NCI-H1436 (cell line): Measurements from ENCODE around the gene SGMS1.
"Not testable (repeated sequence)": the region's sequence is repeated elsewhere in the genome, so short reads cannot be mapped to it uniquely, and the experiment has no call there.

Experiments
- DNase-seq: peaks from one replicate; lab custom pipeline; 2025; lab: John Stamatoyannopoulos, UW

SGMS1 gene

DNA sequence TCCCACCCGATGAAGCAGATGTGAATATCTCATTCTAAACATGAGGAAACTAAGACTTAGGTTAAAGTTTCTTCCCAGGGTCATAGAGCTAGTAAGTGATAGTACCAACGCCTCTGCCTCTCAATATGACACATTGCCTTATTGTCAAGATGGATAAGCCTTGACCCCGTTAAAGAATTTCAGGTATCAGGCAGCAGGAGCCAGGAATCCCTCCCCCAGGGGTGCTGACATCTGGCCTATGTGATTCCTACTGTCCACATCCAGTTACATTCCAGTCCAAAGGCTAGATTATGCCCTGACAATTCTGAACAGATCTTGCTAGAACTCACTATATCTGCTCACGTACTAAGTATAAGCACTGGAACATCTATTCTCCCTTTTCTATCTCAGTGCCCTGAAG is 314.4 kb downstream of the SGMS1 start:
- DNase-seq, result no peak

DNA sequence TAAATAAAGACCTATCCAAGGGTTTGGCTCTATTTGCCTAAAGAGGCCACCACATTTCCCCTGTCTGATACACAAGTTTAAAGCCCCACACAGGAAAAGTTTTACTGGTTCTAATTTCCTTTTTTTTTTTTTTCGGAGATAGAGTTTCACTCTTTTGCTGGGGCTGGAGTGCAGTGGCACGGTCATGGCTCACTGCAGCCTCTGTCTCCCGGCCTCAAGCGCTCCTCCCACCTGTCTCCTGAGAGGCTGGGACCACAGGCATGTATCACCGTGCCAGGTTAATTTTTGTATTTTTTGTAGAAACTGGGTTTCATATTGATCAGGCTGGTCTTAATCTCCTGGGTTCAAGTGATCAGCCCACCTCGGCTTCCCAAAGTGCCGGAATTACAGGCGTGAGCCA is 319.1 kb downstream of the SGMS1 start:
- no peak for DNase-seq

DNA sequence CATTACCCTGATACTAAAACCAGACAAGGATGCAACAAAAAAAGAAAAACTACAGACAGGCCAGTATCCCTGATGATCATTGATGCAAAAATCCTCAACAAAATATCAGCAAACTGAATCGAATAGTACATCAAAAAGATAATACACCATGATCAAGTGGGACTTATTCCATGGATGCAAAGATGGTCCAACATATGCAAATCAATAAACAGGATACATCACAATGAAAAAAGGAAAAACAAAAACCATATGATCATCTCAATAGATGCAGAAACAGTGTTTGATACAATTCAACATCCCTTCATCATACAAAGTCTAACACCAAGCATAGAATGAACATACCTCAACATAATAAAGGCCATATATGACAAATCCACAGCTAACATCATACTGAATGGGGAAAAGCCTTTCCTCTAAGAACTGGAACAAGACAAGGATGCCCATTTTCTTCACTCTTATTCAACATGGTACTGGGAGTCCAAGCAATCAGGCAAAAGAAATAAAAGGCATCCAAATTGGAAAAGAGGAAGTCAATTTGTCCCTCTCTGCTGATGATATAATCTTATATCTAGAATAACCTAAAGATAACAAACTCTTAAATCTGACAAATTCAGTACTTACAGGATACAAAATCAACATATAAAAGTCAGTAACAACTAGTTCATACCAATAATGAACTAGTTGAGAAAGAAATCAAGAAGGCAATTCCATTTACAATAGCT is 323.6 kb downstream of the SGMS1 start:
- DNase-seq, result no peak

DNA sequence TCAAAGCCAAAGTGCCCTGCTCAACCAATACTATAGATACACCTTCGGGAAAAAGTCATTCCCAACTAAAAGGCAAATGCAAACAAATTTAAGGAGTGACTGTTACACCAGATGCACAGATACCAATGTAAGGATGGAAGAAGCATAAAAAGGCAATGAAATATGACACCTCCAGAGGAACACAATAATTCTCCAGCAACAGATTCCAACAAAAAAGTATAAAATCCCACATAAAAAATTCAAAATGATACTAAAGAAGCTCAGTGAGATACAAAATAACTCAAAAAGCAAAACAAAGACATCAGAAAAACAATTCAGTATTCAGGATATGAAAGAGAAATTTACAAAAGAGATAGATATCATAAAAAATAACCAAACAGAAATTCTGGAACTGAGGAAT is 328.4 kb downstream of the SGMS1 start:
- no peak for DNase-seq

DNA sequence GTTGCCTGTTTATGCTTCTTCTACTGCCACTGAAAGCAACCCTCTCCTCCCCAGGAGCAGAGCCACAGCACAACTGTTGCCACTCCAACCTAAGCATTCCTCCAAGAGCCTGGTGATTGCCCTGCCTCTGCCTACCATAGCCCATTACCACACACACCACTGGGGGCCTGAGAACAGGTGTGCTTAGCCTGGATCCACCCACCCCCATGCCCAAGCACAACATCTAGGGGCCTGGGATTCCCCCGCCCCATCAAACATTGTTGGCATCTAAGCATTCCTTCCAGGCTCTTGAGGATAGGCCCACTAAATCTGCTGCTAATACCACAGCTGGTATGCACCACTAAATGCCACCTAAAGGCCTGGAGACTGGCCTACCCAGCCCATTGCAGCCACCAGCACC is 329.2 kb downstream of the SGMS1 start:
- no peak for DNase-seq

DNA sequence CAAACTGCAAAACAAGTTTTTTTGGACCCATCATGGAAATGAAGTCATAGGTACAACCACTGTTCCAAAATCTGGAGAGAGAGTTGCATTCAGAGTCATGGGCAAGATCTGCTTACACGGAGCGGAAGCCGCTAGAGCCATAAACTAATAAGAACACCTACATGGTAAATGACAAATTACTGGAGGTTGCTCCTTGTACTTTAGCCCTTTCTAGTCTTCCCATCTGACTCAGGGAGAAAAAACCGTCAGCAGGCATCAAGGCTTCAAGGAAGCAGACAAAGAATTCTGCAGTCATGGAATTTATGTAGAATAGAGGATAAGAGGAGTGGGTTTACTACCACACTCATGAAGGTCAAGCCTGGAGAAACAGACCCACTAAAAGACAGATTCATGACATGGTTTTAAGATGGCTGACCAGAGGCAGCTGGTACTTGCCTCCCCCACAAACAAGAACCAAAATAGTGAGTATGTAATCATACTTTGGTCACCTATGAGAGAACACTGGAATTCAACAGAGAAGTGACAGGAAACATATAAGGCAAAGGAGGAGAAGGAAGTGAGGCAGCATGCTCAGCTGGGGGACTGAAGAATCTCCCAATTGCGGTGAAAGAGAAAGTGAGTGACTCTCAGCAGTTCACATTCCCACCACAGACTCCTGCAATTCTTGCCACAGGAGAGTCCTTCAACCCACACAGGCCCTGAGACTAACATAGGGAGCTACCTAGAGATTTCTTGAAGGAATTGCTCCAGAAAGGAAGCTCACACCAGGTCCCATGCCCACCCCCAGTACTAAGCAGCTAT is 330.0 kb downstream of the SGMS1 start:
- no peak for DNase-seq

DNA sequence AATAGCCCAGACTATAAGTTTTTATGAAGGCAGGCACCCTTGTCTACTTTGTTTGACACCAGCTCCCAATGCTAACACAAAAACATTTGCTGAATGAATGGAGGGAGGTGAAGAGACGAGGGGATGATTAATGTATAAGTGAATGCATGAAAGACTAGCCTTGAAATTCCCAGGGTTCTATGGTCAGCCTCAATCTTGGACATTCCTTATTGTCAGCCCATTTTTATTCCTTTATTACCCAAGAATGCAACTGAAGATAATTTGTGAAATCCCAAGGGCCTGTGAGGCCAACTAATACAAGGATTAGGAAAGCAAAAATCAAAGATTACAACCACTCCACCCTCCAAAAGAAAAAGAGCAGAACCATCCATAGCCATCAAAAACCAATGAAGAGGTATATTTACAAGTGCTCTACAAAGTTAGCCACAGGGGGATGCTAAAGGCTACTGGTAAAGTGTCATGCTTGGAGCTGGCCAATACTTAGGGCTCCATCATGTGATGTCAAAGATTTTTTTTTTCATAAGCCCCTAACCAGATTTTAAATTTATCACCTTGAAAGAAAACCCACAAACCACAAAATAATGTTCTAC is 332.4 kb downstream of the SGMS1 start:
- no peak for DNase-seq

DNA sequence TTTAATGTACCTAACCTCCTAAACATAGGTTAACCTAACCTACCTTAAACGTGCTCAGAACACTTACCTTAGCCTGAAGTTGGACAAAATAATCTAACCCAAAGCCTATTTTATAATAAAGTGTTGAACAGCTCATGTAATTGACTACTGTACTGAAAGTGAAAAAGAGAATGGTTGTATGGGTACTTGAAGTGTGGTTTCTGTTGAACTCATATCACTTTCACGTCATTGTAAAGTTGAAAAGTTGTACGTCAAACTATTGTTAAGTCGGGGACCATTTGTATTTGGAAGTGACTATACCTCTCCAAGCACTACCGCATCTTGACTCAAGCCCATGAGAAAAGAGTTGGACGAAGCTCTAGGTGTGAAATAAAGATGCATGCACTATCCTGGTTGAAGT is 334.6 kb downstream of the SGMS1 start:
- DNase-seq, result no peak

DNA sequence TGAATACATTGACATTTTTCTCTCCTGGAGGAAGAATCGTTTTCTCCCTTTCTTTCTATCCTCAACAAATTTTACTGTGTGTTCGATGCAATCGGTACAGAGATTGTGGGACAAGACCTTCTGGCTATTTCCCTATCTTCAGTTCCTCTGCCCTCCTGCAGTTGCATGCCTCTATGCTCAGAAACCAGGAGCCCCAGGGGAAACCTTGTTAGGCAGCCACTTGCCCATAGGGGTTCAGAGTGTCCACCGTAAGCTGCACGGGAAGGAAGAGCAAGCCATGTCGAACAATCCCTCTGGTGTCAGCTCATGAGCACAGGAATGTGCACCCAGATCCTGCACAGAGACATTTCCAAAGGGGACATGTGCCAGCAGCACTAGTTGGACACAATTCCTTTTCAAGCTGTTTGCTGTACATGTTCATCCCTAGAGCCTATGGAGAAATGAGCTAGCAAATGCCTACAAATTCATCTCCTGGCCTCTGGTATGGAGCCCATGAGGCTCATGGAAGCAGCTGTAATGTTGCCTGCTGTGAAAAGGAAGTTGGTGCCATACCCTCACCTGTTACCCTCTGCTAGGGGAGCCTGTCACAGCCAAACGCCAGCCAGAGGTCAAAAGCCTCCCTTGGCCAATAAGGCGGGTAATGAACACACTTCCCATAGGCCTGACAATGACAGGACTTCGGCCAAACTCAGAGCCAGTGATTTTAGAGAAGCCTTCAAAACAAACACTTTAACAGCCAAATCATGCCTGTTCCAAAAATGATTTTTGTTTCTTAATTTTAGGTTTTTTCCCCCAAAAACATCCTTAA is 336.6 kb downstream of the SGMS1 start:
- DNase-seq, result no peak

DNA sequence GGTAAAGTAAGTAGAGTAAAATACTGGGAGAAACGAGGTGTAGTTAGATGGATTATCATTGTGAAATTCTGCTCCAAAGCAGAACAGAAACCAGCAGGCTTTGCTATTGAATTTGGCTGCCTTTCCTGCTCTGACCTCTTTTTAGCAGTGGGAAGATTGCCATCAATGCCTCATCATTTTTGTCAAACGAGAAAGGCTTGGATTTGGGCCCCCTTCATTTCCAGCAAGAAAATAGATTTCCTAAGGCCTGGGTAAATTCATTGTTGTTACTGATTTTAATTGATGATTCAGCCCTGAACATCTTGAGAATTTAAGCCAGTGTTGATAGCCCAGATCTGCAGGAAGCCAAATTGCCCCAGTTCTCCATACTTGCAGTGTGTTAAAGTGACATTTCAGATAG is 337.2 kb downstream of the SGMS1 start:
- no peak for DNase-seq

DNA sequence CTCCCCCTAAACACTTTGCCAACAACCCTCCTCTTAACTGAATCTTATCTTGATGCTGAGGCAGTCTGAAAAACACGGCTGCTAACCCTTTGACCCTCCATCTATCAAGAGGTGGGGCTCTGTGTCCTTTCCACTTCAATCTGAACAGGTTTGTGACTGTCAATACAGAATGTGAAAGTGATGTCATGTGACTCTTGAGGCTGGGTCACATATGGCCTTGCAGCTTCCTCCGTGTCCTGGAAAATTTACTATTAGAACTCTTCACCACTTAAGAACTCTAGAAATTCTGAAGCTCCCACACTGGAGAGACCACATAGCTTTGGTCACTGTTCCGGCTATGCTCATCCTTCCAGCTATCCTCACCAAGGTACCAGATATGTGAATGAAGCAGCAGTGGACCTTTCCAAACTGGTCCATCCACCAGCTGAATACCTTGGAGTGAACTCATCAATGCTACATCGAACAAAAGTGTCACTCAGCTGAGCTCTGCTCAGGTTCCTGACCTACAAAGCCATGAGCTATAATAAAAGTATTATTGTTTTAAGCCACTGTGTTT is 341.7 kb downstream of the SGMS1 start:
- no peak for DNase-seq

DNA sequence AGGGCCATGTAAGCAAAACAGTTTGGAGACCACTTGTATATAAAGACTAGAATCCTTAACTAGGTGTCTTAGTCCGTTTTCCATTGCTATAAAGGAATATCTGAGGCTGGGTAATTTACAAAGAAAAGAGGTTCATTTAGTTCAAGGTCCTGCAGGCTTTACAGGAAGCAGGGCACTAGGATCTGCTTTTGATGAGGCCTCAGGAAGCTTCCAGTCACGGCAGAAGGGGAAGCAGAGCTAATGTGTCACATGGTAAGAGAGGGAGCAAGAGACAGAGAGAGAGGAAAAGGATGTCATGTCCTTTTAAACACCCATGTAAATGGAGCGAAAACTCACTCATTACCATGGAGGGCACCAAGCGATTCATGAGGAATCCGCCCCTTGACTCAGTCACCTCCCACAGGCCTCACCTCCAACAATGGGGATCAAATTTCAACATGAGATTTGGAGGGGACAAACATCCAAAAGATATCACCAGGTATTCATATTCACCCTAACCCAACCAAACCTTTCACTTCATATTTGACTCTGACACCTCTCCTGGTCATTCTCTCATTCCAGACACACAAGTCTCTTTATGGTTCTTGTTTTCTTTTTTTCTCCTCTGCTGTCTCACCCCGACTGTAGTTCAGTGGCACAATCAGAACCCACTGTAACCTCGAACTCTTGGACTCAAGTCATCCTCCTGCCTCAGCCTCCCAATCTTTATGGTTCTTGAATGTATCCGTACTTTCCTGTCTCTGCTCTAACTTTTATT is 342.4 kb downstream of the SGMS1 start:
- DNase-seq, result no peak

DNA sequence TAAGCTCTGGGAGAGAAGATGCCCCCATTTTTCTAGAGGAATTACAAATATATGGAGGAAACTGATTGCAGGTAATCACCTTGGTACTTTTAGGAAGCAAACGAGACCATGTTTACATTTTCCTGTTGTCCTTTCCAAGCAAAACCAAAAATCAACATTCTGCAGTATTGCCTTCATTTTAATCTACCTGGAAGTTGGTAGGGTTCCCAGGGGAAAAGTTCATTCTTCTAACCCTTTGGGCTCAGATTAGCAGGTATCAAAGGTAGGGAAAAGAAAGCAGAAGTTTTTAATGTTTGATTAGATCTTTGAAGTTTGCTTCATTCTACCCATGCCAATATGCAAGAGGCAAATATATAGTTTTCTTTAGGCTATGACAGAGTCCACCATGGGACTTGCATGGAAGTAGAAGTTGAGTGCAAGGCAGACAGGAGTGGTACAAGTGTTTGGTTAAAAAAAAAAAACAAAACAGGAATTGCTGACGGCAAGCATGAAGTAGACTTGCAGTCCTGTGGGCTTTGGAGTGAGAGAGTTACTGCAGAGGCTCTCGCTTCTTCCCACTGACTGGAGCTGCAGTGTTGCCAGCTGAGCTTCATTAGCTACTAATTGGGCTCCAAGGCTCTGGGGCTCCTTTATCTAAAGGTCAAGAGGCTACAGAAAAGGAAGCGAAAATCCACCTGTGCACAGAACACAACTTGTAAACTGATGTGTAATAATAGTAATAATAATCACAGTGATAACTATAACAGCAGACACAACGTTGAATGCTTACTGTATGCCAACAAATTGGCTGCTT is 343.5 kb downstream of the SGMS1 start:
- DNase-seq, result no peak

DNA sequence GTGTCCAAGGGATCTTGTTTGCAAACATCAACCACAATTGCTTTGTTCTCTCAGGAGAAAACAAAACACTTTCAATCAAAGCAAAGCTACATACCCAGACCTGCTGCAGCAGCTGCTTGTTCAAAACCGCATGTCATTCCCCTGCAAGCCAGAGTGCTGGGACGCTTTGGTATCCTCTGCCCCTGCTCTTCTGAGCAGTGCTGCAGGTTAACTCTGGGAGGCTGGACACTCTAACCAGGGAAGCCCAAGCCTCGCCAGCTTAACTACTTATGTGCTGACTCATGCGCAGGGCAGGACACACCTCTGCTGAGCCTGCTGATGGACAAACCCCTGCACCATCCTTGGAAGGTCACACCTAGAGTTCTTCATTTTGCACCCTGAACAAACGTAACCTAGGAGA is 344.3 kb downstream of the SGMS1 start:
- DNase-seq, result no peak

DNA sequence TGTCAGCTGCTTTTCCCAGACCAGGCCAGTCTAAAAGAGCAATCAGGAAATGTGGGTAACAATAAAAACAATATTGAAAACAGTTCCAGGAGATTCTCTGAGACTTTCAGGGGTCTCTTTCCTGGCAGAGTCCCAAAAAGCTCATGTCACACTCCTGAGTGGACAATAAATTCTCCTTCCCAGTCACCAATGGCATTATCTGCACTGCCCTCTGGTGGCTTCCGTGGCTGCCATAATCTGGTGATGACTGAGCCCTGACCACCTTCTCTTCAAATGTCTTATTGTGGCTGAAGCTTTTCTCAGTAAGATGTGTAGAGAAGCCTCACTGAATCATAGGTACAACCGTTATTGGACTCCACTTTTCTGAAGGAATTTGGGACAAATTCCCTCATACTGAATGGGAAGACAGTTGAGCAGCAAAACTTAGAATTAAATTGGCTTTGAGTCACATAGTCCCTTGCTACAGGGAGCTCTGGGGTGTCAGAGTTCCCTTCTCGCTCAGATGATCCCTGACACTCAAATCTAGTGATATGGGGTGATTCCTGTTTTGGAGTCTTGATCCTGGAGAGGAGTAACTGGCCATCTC is 348.0 kb downstream of the SGMS1 start:
- no peak for DNase-seq

DNA sequence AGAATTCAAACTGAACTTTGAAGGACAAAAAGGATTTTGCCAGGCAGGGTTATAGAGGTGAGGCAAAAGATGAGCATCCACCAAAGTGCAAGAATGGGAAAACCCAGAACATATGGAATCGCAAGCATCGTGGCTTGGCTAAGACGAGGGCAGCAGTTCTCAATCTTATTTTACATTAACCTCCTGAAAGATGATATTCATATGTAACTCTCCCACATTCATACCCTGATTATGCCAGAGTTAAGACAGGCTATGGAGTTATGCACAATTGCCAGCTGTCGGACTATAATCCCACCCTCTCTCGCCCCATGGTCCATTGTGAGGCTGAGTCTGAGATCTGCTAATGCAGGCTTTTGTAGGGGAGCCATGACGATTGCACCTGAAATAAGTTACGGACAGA is 351.2 kb downstream of the SGMS1 start:
- DNase-seq, result no peak

DNA sequence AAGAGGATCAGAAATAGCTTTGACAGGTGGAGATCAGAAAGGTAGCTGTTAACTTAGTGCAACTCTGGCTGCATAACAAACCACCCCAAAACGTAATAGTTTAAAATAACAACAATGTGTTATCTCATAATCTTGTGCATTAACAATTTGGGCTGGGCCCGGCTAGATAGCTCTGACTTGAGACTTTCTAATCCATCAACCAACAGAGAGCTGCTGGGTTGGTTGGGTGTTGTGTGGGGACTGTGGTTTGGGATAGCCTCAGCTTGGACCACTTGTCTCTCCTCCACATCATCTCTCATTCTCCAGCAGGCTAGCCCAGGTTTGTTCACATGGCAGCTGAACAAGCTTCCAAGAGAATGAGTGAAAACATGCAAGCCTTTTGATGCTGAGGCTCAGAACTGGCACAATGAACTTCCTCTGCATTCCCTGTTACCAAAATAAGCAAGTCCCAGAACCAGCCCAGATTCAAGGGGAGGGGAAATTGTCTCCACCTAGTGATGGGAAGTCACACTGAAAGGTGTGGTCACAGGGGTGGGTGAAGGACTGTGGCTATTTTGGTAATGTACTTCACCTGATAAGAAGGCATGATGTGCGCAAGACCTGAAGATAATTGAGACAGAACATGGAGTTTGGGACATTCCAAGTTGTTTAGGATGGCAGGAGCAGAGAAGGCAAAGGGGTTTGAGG is 352.0 kb downstream of the SGMS1 start:
- DNase-seq, result no peak

DNA sequence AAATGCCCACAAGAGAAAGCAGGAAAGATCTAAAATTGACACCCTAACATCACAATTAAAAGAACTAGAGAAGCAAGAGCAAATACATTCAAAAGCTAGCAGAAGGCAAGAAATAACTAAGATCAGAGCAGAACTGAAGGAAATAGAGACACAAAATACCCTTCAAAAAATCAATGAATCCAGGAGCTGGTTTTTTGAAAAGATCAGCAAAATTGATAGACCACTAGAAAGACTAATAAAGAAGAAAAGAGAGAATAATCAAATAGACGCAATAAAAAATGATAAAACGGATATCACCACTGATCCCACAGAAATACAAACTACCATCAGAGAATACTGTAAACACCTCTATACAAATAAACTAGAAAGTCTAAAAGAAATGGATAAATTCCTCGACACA is 355.9 kb downstream of the SGMS1 start:
- DNase-seq, result not testable (repeated sequence)

DNA sequence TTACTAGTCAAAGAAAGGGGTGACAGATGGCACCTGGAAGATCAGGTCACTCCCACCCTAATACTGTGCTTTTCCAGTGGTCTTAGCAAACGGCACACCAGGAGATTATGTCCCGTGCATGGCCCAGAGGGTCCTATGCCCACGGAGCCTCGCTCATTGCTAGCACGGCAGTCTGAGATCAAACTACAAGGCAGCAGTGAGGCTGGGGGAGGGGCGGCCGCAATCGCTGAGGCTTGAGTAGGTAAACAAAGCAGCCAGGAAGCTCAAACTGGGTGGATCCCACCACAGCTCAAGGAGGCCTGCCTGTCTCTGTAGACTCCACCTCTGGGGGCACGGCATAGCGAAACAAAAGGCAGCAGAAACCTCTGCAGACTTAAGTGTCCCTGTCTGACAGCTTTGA is 361.1 kb downstream of the SGMS1 start:
- DNase-seq, result not testable (repeated sequence)
